Non-pigmented ciliary epithelial cell (primary cell): ENCODE results near the gene PPP2R2B.
"Not testable (repeated sequence)": the region's sequence is repeated elsewhere in the genome, so short reads cannot be mapped to it uniquely, and the experiment has no call there.

Experiments
- DNase-seq: peaks from one replicate; pipeline ENCODE4 v3.0.0-alpha.2; 2010; ENCODE audit warnings: low read depth

Gene PPP2R2B

DNA sequence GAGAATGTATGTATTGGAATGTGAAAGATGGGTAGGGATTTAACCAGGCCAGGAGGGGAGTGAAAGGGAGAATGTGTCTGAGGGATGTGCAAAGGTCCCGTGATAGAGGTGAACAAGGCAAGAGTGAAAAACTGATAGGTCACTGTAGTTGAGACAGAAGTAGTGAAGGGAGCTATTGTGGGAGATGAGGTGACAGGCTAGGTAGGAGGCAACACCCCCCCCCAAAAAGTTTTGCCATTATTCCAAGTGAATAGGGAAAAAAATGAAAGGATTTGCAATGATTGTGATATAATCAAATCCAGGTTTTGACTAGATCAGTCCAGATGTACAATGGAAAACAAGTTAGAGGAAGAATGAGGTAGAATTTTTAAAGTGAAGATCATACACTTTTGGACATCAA lies 226.0 kb downstream of the PPP2R2B start:
- no peak for DNase-seq

DNA sequence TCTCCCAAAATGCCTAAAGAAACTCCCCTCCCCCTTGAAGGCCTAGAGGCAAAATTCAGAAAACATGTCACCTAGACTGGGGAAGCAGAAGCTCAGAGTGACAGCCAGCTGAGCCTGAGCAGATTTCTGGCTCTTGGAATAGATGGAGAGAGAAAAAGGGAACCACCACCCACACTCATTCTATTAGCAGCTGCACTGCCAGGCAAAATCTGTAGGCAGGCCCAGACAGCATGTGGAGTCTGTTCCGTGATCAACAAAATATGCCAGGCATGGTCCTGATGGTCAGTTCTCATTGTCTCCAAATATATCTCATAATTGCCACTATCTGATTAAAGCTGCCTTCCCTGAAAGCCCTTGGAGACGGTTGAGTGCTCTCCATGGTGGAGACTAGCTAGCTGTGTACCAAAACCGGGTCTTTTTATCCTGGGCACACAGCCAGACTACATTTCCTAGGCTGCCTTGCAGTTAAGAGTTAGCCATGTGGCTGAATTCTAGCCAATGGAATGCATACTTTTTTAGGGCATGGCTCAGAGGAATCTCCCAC lies 230.8 kb downstream of the PPP2R2B start:
- no peak for DNase-seq

DNA sequence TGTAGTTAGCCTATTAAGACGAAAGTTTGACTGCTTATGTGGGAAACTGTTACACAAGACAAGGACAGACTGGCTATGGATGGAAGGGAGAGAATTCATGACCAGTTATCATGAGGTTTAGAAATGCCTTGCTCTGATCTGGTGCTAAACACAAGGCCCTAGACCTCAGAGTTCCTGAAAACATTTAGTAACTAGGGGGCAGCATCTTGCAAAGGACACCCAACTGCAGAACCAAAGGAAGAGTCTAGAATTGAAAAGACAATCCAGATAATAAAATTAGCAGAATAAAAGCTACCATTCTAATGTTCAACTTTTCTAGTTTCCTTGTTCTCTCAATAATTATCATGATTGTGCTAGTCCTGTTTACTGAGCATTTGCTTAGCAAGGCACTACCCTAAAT lies 232.1 kb downstream of the PPP2R2B start:
- no peak for DNase-seq

DNA sequence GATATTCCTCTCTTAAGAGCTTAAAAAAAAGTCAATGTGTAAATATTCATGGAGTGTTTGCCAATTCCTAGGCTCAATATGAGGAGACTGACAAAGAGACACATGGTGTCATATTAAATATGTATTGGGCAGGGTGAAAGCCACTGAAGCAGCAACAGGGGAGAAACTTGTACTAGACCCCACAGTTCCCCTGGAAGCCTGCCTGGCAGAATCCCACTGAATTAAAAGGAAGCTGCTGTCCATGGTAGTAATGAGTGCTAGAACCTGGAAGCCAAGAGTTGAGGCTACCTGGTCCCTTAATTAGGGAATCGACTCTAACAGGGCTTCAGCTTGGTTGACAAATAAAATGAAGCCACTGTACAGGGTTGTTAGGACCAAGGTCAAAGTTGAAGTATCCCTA lies 233.2 kb downstream of the PPP2R2B start:
- no peak for DNase-seq

DNA sequence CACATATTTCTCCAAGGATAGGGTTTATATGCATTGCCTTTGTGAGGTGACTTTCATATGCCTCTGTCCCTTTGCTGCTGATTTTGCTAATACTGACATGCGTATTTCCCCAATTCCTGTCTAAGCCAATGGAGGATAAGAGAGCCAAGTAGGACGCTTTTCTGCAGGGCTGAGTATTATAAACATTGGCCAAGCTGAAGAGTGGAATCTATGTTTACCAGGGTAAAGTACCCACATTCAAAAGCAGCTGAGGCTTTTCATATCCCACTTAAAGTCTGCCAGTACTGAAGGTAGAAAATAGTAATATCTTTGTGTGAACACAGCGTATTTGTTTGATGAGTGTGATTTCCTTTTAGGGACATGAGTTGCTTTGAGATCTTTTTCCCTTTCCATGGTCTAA lies 233.7 kb downstream of the PPP2R2B start:
- no peak for DNase-seq

DNA sequence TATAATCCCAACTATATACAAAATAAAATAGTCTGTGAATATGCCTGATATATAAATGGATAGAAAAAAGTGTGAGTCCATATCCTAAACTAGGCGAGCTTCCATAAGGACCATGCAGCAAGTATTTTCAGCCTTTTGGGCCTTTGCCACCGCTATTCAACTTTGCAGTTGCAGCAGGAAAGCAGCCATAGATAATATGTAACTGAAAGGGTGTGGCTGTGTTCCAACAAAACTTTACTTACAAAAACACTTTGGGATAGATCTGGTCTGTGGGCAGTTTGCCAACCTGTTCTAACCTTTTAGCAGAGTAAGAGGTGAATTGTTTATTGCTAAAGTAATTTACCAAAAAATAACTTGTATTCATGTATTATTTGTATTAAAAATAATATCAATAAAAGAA lies 234.8 kb downstream of the PPP2R2B start:
- no peak for DNase-seq

DNA sequence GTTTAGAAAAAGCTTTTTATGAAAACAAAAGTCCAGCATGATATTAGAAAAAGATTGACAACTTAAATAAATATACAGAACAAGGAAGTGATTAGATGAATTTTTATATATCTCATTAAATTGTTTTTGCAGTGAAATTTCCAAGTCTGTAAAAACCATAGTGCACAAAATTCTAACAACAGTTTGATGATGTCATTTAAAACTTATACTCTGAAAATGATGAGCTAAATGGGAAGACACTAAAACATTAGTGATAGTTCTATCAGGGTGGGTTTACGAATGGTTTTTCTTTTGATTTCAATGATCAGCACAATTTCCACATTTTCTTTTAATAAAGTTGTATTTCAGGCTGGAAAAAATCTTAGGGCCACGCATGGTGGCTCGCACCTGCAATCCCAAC lies 236.1 kb downstream of the PPP2R2B start:
- no peak for DNase-seq

DNA sequence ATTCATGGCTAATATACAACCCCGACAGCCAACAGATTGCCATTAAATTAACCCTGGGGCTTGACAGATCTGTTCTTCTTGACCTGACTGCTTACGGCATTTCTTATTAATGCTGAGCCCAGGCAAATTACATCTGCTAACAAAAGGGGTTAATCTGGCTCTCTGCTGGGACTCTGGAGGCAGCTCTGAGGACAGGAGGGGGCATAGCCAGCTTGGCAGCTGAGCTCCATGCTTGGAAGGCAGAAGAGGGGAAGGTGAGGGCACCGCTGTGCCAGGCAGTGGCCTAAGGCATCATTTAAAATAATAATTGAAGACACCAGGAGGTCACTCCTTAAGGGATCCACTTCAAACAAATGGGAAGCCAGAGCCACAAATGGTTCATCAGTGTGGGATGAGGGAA lies 236.6 kb downstream of the PPP2R2B start:
- DNase-seq: no peak

DNA sequence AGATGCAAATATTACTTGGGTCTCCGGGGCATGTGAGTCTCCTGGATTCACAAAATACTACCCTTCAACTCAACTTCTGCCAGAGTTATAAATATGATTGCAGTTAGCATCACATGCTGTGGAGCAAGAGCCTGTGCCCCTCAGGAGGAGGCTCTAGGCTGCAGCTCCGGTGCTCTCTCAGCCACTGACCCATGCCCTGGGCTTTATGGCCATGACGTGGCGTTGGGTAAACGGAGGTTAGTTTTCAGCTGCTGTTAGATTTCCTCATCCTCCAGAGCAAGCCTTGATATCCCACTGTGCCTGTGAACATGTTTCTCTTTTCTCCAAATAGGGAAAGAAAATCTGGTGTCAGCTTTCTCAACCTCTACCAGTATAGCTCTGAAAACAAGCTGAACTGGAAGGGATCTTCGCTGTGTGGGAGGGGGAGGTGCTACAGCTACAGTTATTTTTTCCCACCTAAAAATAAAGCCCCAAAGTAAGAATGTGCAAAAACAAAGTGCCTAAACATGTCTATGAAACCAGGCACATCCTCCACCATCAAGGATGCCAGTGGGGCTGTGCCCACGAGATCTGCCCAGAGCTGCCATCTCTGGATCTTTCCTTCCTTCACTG lies 238.2 kb downstream of the PPP2R2B start:
- DNase-seq: no peak

DNA sequence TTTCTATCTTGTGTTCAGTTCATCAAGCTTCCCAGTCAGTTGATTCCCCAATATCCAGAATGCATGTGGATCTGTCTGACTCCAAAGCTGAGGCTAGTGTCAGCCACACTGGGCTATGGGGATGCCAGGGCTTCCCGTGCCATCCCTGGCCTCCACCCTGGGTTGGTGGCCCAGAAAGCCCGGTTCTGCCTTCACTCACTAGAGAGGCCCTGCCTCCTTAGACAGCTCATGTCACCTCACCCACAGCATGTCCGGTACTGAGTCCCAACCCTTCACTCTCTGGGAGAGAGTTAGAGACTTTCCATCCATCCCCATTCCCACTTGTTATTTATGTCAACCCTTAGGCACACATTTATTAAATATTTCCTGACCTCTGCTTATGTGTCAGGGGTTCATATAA lies 243.1 kb downstream of the PPP2R2B start:
- DNase-seq: no peak

DNA sequence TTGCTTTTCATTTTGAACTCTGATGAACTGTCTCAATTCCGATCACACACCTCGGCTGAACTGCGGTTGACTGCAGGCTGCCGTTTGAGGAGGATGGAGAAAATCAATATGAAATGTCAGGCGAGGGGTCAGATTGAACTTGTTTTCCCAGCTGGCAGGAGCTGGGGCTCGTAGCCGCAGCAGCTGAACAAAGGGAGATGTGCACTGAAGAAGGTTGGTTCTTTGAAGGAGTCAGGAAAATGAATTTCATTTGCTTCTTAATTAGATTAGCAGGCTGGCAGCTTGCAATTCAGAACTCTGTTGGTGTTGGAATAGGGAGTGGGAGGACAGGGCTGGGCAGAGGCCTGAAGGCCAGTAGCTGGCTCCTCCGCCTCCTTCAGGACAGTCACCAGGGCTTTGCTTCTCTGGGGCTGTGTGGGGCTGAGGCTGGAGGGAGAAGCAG lies 245.2 kb downstream of the PPP2R2B start:
- DNase-seq: no peak

DNA sequence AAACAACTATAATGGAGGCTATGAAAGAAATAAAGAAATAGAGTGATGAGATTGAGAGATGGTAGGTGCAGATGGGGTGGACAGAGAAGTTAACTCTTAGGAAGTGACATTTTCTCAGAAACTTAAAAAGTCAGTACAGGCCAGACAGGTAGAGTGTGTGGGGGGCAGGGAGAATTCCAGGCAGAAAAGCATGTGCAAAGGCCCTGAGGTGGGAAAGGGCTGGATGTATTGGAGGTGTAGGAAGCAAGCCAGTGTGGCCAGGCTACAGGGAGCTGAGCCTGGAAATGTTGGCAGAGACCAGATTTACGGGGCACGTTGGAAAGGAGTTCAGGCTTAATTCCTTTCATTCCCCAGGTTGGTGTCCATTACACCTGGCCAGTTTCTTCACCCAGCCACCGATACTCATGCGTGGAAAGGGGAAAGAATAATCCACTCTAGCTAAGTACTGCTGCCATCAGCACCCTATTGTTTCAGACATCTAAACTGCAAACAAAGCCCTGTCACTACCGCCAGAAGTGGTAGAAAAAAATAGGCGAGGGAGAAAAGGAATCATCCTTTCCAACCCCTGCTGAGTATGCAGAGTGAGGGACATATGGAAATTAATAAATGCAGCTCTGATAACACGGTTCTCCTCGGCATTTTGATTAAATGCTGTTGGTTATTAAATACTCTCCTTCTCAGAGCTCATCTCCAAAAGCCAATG lies 245.8 kb downstream of the PPP2R2B start:
- no peak for DNase-seq

DNA sequence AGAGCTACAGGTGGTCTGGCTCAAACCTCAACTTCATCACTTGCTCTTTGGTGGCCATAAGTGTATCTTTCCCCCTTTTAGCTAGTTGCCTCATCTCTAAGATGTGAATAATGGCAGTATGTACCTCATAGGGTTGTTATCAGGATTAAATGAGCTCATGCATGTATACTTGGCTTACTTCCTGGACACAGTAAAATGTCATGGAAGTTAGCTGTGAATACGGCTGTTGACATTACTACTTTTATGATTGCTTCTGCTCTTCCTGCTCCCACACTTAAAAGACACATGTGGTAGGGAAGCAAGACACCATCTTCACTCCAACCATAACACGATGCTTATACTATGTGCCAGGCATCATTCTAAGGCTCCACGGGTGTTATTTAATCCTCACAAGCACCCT lies 248.1 kb downstream of the PPP2R2B start:
- no peak for DNase-seq

DNA sequence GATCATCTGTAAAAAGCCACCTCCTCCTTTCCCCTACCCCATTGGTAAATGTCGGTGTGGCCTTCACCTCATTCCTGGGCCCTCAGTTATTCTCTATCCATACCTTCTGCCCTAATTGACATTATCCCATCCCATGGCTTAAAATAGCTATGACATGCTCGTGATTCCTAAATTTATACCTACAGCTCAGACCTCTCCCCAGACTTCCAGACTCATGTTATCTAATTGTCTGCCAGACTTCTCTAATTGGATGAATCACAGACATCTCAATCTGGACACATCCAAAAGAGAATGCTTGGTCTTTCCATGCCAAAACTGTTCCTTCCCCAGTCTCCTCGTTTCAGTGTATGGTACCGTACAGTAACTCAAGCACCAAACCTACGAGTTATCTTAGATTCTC lies 249.6 kb downstream of the PPP2R2B start:
- DNase-seq: no peak

DNA sequence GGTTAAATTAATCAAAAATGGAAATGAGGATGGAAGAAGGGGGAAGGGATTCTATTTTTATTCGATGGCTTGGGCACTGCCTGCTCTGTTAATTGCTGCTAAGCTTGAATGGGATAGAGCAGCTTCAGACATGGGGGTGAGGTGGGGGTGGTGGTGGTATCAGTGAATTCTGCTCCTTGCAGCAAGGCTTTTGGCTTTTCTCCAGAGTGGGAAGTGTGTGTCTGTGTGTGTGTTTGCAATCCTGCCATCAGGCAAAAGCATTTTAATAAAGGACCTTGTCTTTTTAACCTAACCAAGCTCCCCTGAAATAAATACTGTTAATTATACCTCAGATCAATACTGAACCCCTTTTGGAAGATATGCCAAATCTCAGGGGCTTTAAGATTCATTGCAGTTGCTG lies 251.6 kb downstream of the PPP2R2B start:
- no peak for DNase-seq

DNA sequence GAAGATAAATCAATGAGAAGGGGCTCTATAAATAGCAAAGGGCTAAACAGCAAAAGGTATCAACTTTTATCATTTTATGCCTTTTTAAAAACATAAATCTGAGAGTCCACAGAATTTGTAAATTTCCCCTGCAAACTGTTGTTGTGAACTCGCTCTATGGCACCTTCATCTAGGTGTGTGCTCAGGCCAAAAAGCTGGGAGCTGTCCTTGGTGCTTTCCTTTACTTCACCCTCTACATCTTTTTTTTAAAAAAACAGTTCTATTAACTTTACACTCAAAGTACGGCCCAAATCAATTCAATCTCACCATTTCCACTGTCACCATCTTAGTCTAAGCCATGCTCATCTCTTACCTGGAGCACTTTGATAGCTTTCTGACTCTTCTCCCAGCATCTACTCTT lies 254.4 kb downstream of the PPP2R2B start:
- no peak for DNase-seq

DNA sequence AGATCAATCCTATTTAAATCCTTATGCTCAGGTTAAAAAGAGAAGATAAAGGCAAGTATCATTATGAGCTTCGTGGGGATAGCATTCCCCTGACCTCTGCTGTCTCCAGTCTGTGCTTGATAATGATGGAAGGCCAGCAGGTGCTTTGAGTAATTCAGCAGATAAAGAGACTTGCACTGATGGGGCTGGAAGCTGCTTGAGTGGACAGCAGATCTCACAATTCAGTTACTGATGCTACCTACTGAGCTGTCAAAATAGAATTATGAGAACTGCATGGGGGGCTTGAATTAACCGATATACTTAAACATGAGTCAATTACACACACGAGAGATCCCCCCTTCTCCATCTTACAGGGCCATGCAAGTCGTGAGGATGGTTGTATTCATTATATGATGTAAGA lies 254.9 kb downstream of the PPP2R2B start:
- no peak for DNase-seq

DNA sequence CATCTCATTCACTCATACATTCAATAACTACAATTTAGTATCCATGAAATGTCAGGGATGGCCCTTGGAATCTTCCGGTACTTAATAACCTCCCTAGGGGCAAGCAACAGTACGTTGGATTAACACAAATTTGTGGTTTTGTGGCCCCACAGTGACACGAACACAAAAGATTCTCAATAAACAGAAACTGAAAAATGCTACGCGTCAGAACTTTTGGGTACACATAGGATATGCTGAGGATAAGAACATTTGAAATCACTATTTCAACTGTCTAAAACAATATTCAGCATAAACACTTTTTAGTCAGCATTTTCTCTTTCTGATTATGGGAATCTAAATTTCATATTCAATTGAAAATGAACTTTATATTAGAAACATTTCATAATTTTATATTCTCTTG lies 255.5 kb downstream of the PPP2R2B start:
- no peak for DNase-seq

DNA sequence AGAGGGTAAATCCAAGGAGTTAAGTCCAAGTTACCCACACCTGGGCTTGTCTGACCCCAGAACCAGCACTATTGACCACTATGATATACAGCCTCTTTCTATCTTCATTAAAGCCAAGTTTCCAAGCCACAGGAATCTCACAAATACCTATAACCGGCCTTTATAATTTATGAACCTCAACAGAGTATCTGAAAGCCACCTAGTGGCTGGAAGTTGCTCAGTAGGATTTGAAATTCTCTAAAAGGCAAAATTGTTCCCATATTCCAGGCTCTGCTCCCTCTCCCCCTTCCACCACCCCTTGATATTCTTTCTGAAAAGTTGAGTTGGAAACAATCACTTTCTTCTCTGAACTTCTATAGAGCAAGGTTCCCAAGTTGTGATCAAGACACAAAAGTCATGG lies 256.2 kb downstream of the PPP2R2B start:
- DNase-seq: no peak

DNA sequence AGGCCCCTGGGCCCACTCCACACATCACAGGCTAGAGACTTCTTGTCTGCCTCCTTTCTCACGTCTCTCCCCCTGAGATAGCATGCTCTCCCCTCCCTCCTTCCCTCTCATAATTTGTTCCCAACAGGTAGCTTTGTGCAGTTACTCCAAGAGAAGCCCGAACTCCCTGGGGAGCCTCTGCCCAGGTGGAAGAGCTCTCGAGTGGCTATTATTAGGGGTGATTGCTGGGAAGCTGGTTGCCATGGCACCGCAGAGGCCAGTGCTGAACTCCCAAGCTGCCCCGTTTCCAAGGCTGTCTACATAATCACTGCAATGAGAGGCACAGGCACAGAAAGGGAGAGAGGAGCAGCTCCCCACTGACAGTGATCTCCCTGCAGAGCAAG lies 257.9 kb downstream of the PPP2R2B start:
- no peak for DNase-seq

DNA sequence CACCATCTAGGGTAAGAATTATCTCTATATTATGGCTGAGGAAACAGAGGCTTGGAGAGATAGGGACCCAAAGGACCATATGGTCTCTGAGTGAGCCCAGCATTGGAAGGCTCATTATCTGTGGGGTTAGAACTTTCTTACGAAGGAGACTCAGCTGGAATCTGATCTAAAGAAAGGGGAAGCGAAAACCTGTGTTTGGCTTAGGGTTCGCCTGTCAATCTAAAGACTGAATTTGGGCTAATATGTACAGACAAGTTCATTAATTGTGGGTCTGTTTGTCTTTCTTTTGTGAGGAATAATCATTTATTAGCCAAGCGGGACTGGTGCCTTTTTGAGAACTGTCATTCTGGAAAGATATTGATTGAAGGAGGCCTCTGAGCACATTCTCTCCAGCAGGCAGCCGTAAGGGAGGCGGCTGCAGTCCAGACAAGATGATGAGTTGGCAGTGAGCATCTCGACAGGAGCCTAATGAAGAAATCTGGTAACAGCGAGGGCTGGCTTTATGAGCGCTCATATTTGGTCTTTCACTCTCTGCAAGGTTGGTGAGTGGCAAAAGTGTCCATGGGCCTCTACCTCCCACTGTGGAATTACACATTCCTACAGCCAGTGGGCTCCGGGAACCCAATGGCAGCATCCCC lies 258.4 kb downstream of the PPP2R2B start:
- no peak for DNase-seq

DNA sequence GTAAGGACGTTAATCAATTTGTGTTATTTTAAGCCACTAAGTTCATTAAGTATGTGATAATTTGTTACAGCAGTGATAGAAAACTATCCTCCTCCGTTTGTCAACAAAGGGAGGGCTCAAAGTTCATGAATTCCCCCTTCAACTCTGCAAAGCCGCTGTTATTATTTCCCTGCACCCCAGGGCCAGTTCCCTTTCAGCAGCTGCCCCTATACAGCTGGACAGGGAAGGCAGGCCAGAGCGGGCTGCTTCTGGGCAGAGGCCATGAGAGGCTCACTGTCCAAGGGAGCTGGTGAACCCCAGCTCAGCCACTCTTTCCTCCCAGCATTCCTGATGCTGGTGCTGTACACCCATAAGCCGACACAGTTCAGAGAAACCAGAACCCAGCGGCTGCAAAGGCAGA lies 260.1 kb downstream of the PPP2R2B start:
- no peak for DNase-seq

DNA sequence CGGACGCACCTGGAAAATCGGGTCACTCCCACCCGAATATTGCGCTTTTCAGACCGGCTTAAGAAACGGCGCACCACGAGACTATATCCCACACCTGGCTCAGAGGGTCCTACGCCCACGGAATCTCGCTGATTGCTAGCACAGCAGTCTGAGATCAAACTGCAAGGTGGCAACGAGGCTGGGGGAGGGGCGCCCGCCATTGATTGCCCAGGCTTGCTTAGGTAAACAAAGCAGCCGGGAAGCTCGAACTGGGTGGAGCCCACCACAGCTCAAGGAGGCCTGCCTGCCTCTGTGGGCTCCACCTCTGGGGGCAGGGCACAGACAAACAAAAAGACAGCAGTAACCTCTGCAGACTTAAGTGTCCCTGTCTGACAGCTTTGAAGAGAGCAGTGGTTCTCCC lies 268.8 kb downstream of the PPP2R2B start:
- DNase-seq: not testable (repeated sequence)
